Psoas muscle (tissue), 8 donors: ENCODE measurements around the gene CCDC7. TPM values are rescaled to one million over a fixed set of nuclear protein-coding genes. Genes with fewer than 3 reads are reported as not detected.
"Not testable (repeated sequence)": the region's sequence is repeated elsewhere in the genome, so short reads cannot be mapped to it uniquely, and the experiment has no call there.

Experiments
- ATAC-seq, 4 donors: fragments of 200-7000 bp; cut with Tn5 transposase; one replicate each; pipeline ENCODE4 v1.9.1; 2020; ENCODE audit warnings: moderate library complexity in 3 of 4, mild to moderate bottlenecking in 2 of 4
- DNase-seq, 2 donors: peaks; one replicate each; pipeline ENCODE4 v3.0.0-alpha.2; 2020
- H3K27ac ChIP-seq: fragments of 200-600 bp; one replicate; pipeline ENCODE4 v1.8.0; 2022
- H3K27me3 ChIP-seq, 3 donors: fragments of 200-600 bp in 1 of 3; one replicate each; pipeline versions ENCODE4 v1.6.1 to v1.8.0; 2013 to 2022; ENCODE audit warnings: low read length in 2 of 3, mild to moderate bottlenecking in 2 of 3, moderate library complexity in 1 of 3; ENCODE audit not compliant: insufficient read depth in 3 of 3
- H3K36me3 ChIP-seq, 2 donors: fragments of 200-600 bp in 1 of 2; one replicate each; pipeline versions ENCODE4 v1.6.1 to v1.8.0; 2013 to 2022; ENCODE audit warnings: low read depth in 1 of 2, mild to moderate bottlenecking in 1 of 2, moderate library complexity in 1 of 2; ENCODE audit not compliant: insufficient read depth in 1 of 2
- H3K4me1 ChIP-seq: fragments of 200-600 bp; one replicate; pipeline ENCODE4 v1.8.0; 2022
- H3K4me3 ChIP-seq: fragments of 200-600 bp; one replicate; pipeline ENCODE4 v1.8.0; 2022; ENCODE audit warnings: mild to moderate bottlenecking
- H3K9me3 ChIP-seq: fragments of 200-600 bp; one replicate; pipeline ENCODE4 v1.8.0; 2022
- WGBS, 3 donors: extraction: QIAGEN DNeasy Blood & Tissue Kit; methylation state at CpG; one replicate each; pipeline versions ENCODE4 v1.1.6 to v1.1.7; 2013; 5-methylcytosine and 5-hydroxymethylcytosine counted together
- intact Hi-C, 2 donors: fragments of 100-400 bp; cut with DNase I; formaldehyde crosslinking; loops; one replicate each; pipeline versions ENCODE4 v1.11.0 to v1.14.2; 2022
- polyA plus RNA-seq, 3 donors: library from polyadenylated mRNA; stranded (reverse); fragments of 200-250 nt; gene quantifications; one replicate each; pipeline ENCODE4 v1.2.3, GENCODE V29; 2013
- total RNA-seq, 4 donors: library from RNA; stranded (reverse); fragmentation: NEBNext Ultra II Directional in 2 of 4; extraction: Animal tissue kit (Norgen Biotek cat#: 25700) in 2 of 4; gene quantifications; one replicate each; pipeline versions ENCODE4 v1.2.1 to v1.2.4, GENCODE V29; 2021 to 2023
- TF ChIP-seq, protein P1 (sequence below): fragments of 200-600 bp; IDR thresholded peaks from one replicate; pipeline ENCODE4 v1.8.0; 2022; ENCODE audit warnings: antibody characterized with exemption
- donor health status: healthy with polysubstance abuse.
- donor health status: DM: no; HTN: no; CAD: no; lungs with moderate emphysema.
- donor health status: Bipolar disorder and iron deficiency.
- donor health status: healthy.
- donor health status: DM: yes; HTN: yes; CAD: no.
- donor health status: DM: no; HTN: no; CAD: no.
- donor health status: DM: no; HTN: no; CAD: no.
- donor health status: DM: yes; HTN: yes; CAD: no.

CCDC7 gene
- total and polyA plus RNA-seq, 7 donors = 0.85 to 20.4 (median 13.5) TPM

DNA sequence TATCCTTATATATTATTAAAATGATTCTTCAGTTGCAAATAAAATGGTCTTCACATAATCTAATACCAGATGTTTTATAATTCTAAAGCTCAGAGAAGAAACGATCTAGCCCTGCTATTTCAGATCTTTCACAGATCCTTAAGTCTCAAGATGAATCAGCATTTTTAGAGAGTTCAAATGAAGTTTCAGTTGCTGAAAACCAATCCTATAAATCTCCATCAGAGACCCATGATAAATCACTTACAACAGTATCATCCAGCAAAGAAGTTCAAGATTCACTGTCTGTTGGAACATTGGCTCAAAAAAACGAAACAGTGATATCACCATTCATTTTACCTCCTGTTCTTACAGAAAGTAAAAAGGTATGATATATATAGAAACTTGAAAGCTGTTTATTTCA lies 137.0 kb downstream of the CCDC7 start:
- DNase-seq = no peak
- WGBS, 3 donors = 30 to 59% (median 31%) methylated on average over 2 of the region's 2 CpGs
- Histone ChIP-seq H3K4me3 (peak overlapping the region; percentile 37), H3K36me3 (no peaks in the 10 kb centered on the region), H3K9me3 (no peaks in the 10 kb centered on the region), H3K27me3 (no peaks in the 10 kb centered on the region), H3K4me1 (no peaks in the 10 kb centered on the region), H3K27ac (no peak overlapping the region)
- ATAC-seq = no peak
- intact Hi-C loops = no loop called here
- TF ChIP-seq, protein P1, sequence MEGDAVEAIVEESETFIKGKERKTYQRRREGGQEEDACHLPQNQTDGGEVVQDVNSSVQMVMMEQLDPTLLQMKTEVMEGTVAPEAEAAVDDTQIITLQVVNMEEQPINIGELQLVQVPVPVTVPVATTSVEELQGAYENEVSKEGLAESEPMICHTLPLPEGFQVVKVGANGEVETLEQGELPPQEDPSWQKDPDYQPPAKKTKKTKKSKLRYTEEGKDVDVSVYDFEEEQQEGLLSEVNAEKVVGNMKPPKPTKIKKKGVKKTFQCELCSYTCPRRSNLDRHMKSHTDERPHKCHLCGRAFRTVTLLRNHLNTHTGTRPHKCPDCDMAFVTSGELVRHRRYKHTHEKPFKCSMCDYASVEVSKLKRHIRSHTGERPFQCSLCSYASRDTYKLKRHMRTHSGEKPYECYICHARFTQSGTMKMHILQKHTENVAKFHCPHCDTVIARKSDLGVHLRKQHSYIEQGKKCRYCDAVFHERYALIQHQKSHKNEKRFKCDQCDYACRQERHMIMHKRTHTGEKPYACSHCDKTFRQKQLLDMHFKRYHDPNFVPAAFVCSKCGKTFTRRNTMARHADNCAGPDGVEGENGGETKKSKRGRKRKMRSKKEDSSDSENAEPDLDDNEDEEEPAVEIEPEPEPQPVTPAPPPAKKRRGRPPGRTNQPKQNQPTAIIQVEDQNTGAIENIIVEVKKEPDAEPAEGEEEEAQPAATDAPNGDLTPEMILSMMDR = no peak

DNA sequence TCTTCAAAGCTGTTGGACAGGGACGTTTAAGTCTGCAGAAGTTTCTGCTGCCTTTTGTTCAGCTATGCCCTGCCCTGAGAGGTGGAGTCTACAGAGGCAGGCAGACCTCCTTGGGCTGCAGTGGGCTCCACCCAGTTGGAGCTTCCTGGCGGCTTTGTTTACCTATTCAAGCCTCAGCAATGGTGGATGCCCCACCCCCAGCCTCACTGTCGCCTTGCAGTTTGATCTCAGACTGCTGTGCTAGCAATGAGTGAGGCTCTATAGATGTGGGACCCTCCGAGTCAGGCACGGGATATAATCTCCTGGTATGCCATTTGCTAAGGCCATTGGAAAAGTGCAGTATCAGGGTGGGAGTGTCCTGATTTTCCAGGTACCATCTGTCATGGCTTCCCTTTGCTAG lies 152.1 kb downstream of the CCDC7 start:
- DNase-seq, H3K36me3 ChIP-seq, H3K4me3 ChIP-seq, H3K27me3 ChIP-seq, H3K27ac ChIP-seq, ATAC-seq, H3K4me1 ChIP-seq, intact Hi-C loops: not testable (repeated sequence)
- H3K9me3 ChIP-seq = peaks cover 13% of the 10 kb centered on the region
- 74 to 90% (median 83%) methylated on average over 5 of the region's 5 CpGs for WGBS, 3 donors

DNA sequence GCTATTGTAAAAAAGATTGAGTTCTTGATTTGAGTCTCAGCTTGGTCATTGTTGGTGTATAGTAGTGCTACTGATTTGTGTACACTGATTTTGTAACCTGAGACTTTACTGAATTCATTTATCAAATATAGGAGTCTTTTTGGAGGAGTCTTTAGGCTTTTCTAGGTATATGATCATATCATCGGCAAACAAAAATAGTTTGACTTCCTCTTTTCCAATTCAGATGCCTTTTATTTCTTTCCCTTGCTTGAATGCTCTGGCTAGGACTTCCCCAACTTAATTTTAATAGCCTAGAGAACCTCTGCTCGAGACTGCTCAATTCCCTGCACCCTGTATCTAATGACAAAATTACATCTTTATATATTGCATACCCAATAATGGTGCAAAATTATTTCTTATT lies 154.4 kb downstream of the CCDC7 start:
- no peak overlapping the region for H3K27ac ChIP-seq
- H3K9me3 ChIP-seq = peaks cover 13% of the 10 kb centered on the region
- no peak for DNase-seq
- no peaks in the 10 kb centered on the region for H3K27me3 ChIP-seq
- intact Hi-C loops = no loop called here
- 71 to 77% (median 72%) methylated on average over 2 of the region's 2 CpGs for WGBS, 3 donors
- no peak for ATAC-seq
- TF ChIP-seq, protein P1 = no peak
- no peaks in the 10 kb centered on the region for H3K4me1 ChIP-seq
- peaks cover 0 to 3% of the 10 kb centered on the region in 2 donors for H3K36me3 ChIP-seq
- no peak overlapping the region for H3K4me3 ChIP-seq

DNA sequence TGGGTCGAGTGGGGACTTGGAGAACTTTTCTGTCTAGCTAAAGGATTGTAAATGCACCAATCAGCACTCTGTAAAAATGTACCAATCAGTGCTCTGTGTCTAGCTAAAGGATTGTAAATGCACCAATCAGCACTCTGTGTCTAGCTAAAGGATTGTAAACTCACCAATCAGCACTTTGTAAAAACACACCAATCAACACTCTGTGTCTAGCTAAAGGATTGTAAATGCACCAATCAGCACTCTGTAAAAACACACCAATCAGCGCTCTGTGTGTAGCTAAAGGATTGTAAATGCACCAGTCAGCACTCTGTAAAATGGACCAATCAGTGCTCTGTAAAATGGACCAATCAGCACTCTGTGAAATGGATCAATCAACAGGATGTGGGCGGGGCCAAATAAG lies 155.6 kb downstream of the CCDC7 start:
- H3K27me3 ChIP-seq, ATAC-seq, intact Hi-C loops: not testable (repeated sequence)

DNA sequence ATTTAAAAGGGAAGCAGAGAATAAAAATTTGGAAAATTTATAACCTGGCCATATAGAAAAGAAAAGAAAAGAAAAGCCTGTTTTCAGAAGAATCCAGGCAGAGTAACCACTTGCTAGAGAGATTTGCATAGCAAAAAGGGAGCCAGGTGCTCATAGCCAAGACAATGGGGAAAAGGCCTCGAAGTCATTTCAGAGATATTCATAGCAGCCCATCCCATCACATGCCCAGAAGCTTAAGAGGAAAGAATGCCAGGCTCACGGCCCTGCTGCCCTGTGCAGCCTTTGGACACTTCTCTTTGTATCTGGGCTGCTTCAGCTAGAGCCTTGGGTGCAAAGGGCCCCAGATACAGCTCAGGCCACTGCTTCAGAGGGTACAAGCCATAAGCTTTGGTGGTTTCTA lies 159.8 kb downstream of the CCDC7 start:
- Histone ChIP-seq H3K27ac (no peak overlapping the region), H3K4me3 (no peak overlapping the region), H3K36me3 (peaks cover 0 to 3% of the 10 kb centered on the region in 2 donors), H3K4me1 (no peaks in the 10 kb centered on the region), H3K9me3 (peaks cover 10% of the 10 kb centered on the region), H3K27me3 (no peaks in the 10 kb centered on the region)
- 62 to 70% (median 66%) methylated on average over 2 of the region's 2 CpGs for WGBS, 3 donors
- TF ChIP-seq, protein P1 = no peak
- intact Hi-C loops = no loop called here
- no peak for ATAC-seq
- DNase-seq = no peak

More for the DNA sequence above, 155.6 kb downstream of the CCDC7 start:
- not testable (repeated sequence) for H3K27ac ChIP-seq, H3K36me3 ChIP-seq, DNase-seq, H3K4me1 ChIP-seq, H3K4me3 ChIP-seq
- 67 to 85% (median 77%) methylated on average over 3 of the region's 3 CpGs for WGBS, 3 donors
- H3K9me3 ChIP-seq = peaks cover 13% of the 10 kb centered on the region

DNA sequence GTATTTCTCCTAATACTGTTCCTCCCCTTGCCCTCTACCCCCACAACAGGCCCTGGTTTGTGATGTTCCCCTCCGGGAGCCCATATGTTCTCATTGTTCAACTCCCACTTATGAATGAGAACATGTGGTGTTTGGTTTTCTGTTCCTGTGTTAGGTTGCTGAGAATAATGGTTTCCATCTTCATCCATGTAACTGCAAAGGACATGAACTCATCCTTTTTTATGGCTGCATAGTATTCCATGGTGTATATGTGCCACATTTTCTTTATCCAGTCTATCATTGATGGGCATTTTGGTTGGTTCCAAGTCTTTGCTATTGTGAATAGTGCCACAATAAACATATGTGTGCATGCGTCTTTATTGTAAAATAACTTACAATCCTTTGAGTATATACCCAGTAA lies 164.6 kb downstream of the CCDC7 start:
- intact Hi-C loops, DNase-seq, H3K36me3 ChIP-seq, H3K27ac ChIP-seq, H3K27me3 ChIP-seq, H3K4me3 ChIP-seq, H3K9me3 ChIP-seq, ATAC-seq, H3K4me1 ChIP-seq: not testable (repeated sequence)
- WGBS, 3 donors = 94 to 100% (median 99%) methylated on average over 2 of the region's 2 CpGs
